Mesenchymal stem cell (in vitro differentiated cells and primary cell): ENCODE results near the gene MORN3.
A peak's percentile ranks its signal among the peaks of the same experiment; 100 is the strongest.

Source experiments
- DNase-seq: peaks from one replicate; pipeline ENCODE4 v3.0.0-alpha.2; 2013
- H2AFZ ChIP-seq: one replicate; pipeline ENCODE4 v1.6.1; 2013; ENCODE audit warnings: low read depth, mild to moderate bottlenecking, control low read depth, inconsistent platforms, low read length, moderate library complexity
- H2AK5ac ChIP-seq: 2 replicates; pipeline ENCODE4 v1.6.1; 2013; ENCODE audit warnings: low read length, moderate library complexity, mild to moderate bottlenecking, inconsistent platforms; ENCODE audit not compliant: severe bottlenecking
- H2BK120ac ChIP-seq: one replicate; pipeline ENCODE4 v1.6.1; 2013; ENCODE audit warnings: low read depth, mild to moderate bottlenecking, inconsistent platforms, low read length, moderate library complexity
- H2BK12ac ChIP-seq, 2 experiments: one replicate each; pipeline ENCODE4 v1.6.1; 2013; ENCODE audit warnings: inconsistent platforms in 2 of 2, low read length in 2 of 2, mild to moderate bottlenecking in 2 of 2, moderate library complexity in 2 of 2, control low read depth in 1 of 2
- H2BK15ac ChIP-seq: one replicate; pipeline ENCODE4 v1.6.1; 2013; ENCODE audit warnings: mild to moderate bottlenecking, low read depth, inconsistent platforms; ENCODE audit not compliant: poor library complexity, severe bottlenecking
- H2BK5ac ChIP-seq: 2 replicates; pipeline ENCODE4 v1.6.1; 2013; ENCODE audit warnings: low read depth, mild to moderate bottlenecking, low read length, control low read depth, inconsistent platforms; ENCODE audit not compliant: poor library complexity, severe bottlenecking
- H3K14ac ChIP-seq, 2 experiments: one replicate each; pipeline ENCODE4 v1.6.1; 2013; ENCODE audit warnings: inconsistent platforms in 2 of 2, low read length in 2 of 2, control low read depth in 1 of 2, mild to moderate bottlenecking in 1 of 2, moderate library complexity in 1 of 2
- H3K18ac ChIP-seq, 2 experiments: one replicate each; pipeline ENCODE4 v1.6.1; 2013; ENCODE audit warnings: inconsistent platforms in 2 of 2, low read length in 2 of 2, control low read depth in 1 of 2, low read depth in 1 of 2, mild to moderate bottlenecking in 1 of 2
- H3K23ac ChIP-seq, 2 experiments: one replicate each; pipeline ENCODE4 v1.6.1; 2013; ENCODE audit warnings: inconsistent platforms in 2 of 2, low read length in 2 of 2, mild to moderate bottlenecking in 2 of 2, moderate library complexity in 2 of 2, control low read depth in 1 of 2
- H3K27ac ChIP-seq: 2 replicates; pipeline ENCODE4 v1.5.1; 2013; ENCODE audit warnings: mild to moderate bottlenecking, moderate library complexity, low read length, control low read depth, inconsistent platforms; ENCODE audit not compliant: poor library complexity, severe bottlenecking
- H3K27me3 ChIP-seq, 2 experiments: 2 replicates each; pipeline versions ENCODE4 v1.6.1 to v1.7.0; 2013; ENCODE audit warnings: low read length in 2 of 2, mild to moderate bottlenecking in 2 of 2, moderate library complexity in 2 of 2, control low read depth in 1 of 2, inconsistent platforms in 1 of 2; ENCODE audit not compliant: control insufficient read depth in 1 of 2, insufficient read depth in 1 of 2
- H3K36me3 ChIP-seq, 2 experiments: 2 replicates each; pipeline versions ENCODE4 v1.6.1 to v1.7.0; 2013; ENCODE audit warnings: low read length in 2 of 2, control low read depth in 1 of 2, inconsistent platforms in 1 of 2, low read depth in 1 of 2, mild to moderate bottlenecking in 1 of 2; ENCODE audit not compliant: insufficient read depth in 2 of 2, control insufficient read depth in 1 of 2
- H3K4ac ChIP-seq, 2 experiments: one replicate each; pipeline ENCODE4 v1.6.1; 2013; ENCODE audit warnings: inconsistent platforms in 2 of 2, low read length in 2 of 2, mild to moderate bottlenecking in 2 of 2, moderate library complexity in 2 of 2, control low read depth in 1 of 2, low read depth in 1 of 2
- H3K4me1 ChIP-seq: 2 replicates; pipeline ENCODE4 v1.6.1; 2013; ENCODE audit warnings: low read depth, low read length, control low read depth; ENCODE audit not compliant: control insufficient read depth, insufficient read depth
- H3K4me2 ChIP-seq: 2 replicates; pipeline ENCODE4 v1.6.1; 2013; ENCODE audit warnings: low read length, mild to moderate bottlenecking, inconsistent platforms; ENCODE audit not compliant: poor library complexity, severe bottlenecking
- H3K4me3 ChIP-seq, 2 experiments: 2 replicates each; pipeline versions ENCODE4 v1.5.1 to v1.7.0; 2013; ENCODE audit warnings: low read length in 2 of 2, mild to moderate bottlenecking in 2 of 2, control low read depth in 1 of 2, low read depth in 1 of 2; ENCODE audit not compliant: insufficient read depth in 1 of 2
- H3K79me1 ChIP-seq: replicated peaks from 2 replicates; pipeline ENCODE4 v1.6.1; 2013; ENCODE audit warnings: mild to moderate bottlenecking, control low read depth, low read length, inconsistent platforms; ENCODE audit not compliant: poor library complexity, severe bottlenecking
- H3K9ac ChIP-seq: 2 replicates; pipeline ENCODE4 v1.7.0; 2013; ENCODE audit warnings: mild to moderate bottlenecking, low read length, moderate library complexity
- H3K9me3 ChIP-seq: 2 replicates; pipeline ENCODE4 v1.7.0; 2013; ENCODE audit warnings: mild to moderate bottlenecking, low read length; ENCODE audit not compliant: control insufficient read depth
- H4K8ac ChIP-seq: one replicate; pipeline ENCODE4 v1.6.1; 2013; ENCODE audit warnings: inconsistent platforms, mild to moderate bottlenecking, low read length, moderate library complexity
- H4K91ac ChIP-seq: one replicate; pipeline ENCODE4 v1.6.1; 2013; ENCODE audit warnings: mild to moderate bottlenecking, low read length, inconsistent platforms
- WGBS: methylation state at CpG from one replicate; pipeline ENCODE4 v1.1.7; 2013; ENCODE audit warnings: mixed read lengths; 5-methylcytosine and 5-hydroxymethylcytosine counted together

Gene MORN3

DNA sequence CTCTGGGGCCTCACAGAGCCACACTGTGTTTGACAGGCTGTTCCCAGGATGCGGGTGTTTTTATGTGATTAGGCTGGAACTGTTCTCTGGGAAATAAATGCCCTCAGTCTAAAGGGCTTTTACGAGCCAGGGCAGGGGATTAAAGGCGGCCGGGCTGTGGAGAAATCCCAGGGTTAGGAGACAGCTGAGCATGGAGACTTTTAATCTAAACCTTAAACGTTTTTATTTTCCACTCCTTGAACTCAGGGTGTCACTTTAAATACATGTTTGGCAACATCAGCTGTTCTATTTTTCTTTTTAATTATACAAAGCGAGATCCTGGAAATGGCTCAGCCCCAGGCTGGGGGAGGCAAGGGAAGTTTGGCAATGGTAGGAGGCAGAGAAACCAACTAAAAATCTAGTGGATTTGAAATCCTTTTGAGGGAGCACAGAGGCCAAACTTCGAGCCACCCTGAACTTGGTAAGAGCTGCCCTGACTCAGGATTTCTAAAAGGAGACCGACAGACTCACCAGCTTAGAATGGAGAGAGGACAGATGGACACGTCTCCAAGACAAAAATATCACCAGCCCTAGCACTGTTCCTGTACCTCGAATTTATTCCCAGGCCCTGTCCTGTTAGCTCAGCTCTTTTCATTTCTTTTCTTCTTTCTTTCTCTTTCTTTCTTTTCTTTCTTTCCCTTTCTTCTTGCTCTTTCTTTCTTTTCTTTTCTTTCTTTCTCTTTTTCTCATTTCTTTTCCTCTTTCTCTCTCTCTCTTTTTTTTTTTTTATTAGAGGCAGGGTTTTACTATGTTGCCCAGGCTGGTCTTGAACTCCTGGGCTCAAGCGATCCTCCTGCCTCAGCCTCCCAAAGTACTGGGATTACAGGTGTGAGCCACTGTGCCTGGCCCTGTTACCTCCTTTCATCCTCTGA, 59.0 kb downstream of the MORN3 start:
- H2BK5ac ChIP-seq: no peak overlapping the region
- no peak overlapping the region for H4K8ac ChIP-seq
- peak overlapping the region; percentile 85 for H3K9ac ChIP-seq
- H2BK15ac ChIP-seq: no peak overlapping the region
- H2BK120ac ChIP-seq: no peak overlapping the region
- H2AFZ ChIP-seq: no peak overlapping the region
- H3K27me3 ChIP-seq: no peaks in the 10 kb centered on the region
- peak; percentile 33 for DNase-seq
- H3K79me1 ChIP-seq: no peaks in the 10 kb centered on the region
- no peak overlapping the region for H3K23ac ChIP-seq
- H2BK12ac ChIP-seq: no peak overlapping the region
- no peak overlapping the region for H3K4ac ChIP-seq
- no peak overlapping the region for H3K27ac ChIP-seq
- 55% methylated on average over 9 of the region's 11 CpGs for WGBS
- no peaks in the 10 kb centered on the region for H3K36me3 ChIP-seq
- no peaks in the 10 kb centered on the region for H3K4me1 ChIP-seq
- no peaks in the 10 kb centered on the region for H3K9me3 ChIP-seq
- H2AK5ac ChIP-seq: no peak overlapping the region
- no peak overlapping the region for H3K18ac ChIP-seq
- no peak overlapping the region for H3K14ac ChIP-seq
- no peak overlapping the region for H3K4me2 ChIP-seq
- H3K4me3 ChIP-seq: no peak overlapping the region
- H4K91ac ChIP-seq: no peak overlapping the region

DNA sequence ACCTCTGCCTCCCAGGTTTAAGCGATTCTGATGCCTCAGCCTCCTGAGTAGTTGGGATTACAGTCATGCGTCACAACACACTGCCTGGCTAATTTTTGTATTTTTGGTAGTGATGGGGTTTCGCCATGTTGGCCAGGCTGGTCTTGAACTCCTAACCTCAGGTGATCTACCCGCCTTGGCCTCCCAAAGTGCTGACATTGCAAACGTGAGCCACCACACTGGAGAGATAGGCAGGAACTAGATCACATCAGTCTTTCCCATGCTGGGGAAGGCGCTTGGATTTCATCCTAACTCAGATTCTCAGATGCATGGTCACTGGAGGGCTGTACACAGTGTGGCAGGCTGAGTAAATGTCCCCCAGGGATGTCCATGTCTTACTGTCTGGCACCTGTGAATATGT, 61.2 kb downstream of the MORN3 start:
- Histone ChIP-seq H3K27me3 (no peaks in the 10 kb centered on the region), H4K91ac (no peak overlapping the region), H3K4me3 (no peak overlapping the region), H3K18ac (no peak overlapping the region), H3K79me1 (no peaks in the 10 kb centered on the region), H3K23ac (no peak overlapping the region), H3K14ac (no peak overlapping the region), H3K4ac (no peak overlapping the region), H4K8ac (no peak overlapping the region), H2AK5ac (no peak overlapping the region), H3K27ac (no peak overlapping the region), H2BK120ac (no peak overlapping the region), H3K9ac (no peak overlapping the region), H2AFZ (no peak overlapping the region), H3K36me3 (no peaks in the 10 kb centered on the region), H3K4me2 (no peak overlapping the region), H2BK15ac (no peak overlapping the region), H3K4me1 (no peaks in the 10 kb centered on the region), H2BK12ac (no peak overlapping the region), H3K9me3 (no peaks in the 10 kb centered on the region), H2BK5ac (no peak overlapping the region)
- no peak for DNase-seq
- 87% methylated on average over 6 of the region's 6 CpGs for whole genome bisulfite sequencing

GRCh38 chr12:121603581-121603980, 65.9 kb downstream of the MORN3 start:
- Histone ChIP-seq H3K27me3 (no peaks in the 10 kb centered on the region), H4K91ac (no peak overlapping the region), H3K9ac (no peak overlapping the region), H3K4me2 (no peak overlapping the region), H3K23ac (no peak overlapping the region), H3K4me1 (peaks cover 3% of the 10 kb centered on the region), H3K36me3 (no peaks in the 10 kb centered on the region), H3K4me3 (no peak overlapping the region), H2AK5ac (no peak overlapping the region), H2BK120ac (no peak overlapping the region), H3K27ac (no peak overlapping the region), H2AFZ (no peak overlapping the region), H3K14ac (no peak overlapping the region), H3K9me3 (no peaks in the 10 kb centered on the region), H3K79me1 (no peaks in the 10 kb centered on the region), H3K4ac (no peak overlapping the region), H2BK12ac (no peak overlapping the region), H2BK15ac (no peak overlapping the region), H2BK5ac (no peak overlapping the region), H3K18ac (no peak overlapping the region), H4K8ac (no peak overlapping the region)
- DNase-seq: no peak
- 95% methylated on average over 6 of the region's 6 CpGs for WGBS

DNA sequence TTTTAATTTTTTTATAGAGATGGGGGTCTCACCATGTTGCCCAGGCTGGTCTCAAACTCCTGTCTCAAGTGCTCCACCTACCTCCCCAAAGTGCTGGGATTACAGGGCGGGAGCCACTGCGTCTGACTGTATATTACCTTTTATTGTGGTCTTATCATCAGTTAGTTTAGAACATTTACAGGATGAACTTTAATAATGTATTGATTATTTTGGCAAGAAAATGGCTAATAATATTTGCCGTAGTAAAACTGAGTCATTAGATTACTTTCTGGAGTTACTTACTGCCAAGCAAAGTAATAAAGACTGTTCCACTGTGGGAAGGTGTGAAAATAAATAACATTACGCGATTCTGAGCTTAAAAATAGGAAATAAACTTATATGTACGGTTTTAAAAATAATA, 66.7 kb downstream of the MORN3 start:
- Histone ChIP-seq H2BK120ac (no peak overlapping the region), H3K18ac (no peak overlapping the region), H2BK12ac (no peak overlapping the region), H4K8ac (no peak overlapping the region), H2BK5ac (no peak overlapping the region), H2AFZ (no peak overlapping the region), H2AK5ac (no peak overlapping the region), H2BK15ac (no peak overlapping the region), H3K4me2 (no peak overlapping the region), H3K4me3 (no peak overlapping the region), H3K14ac (no peak overlapping the region), H3K4me1 (peaks cover 3% of the 10 kb centered on the region), H3K36me3 (no peaks in the 10 kb centered on the region), H3K79me1 (no peaks in the 10 kb centered on the region), H3K23ac (no peak overlapping the region), H3K9ac (no peak overlapping the region), H4K91ac (no peak overlapping the region), H3K27me3 (no peaks in the 10 kb centered on the region), H3K27ac (no peak overlapping the region), H3K9me3 (no peaks in the 10 kb centered on the region), H3K4ac (no peak overlapping the region)
- 100% methylated on average over 4 of the region's 6 CpGs for WGBS
- no peak for DNase-seq
